ENCODE results near the gene SNX10. TPM values are rescaled to one million over a fixed set of nuclear protein-coding genes. Genes with fewer than 3 reads are reported as not detected.
A peak's percentile ranks its signal among the peaks of the same experiment; 100 is the strongest.

The SNX10 gene
- polyA plus RNA-seq, 3 donors, result 68.0 to 250 (median 219) TPM

- WGBS (ENCODE audit: insufficient coverage), result no CpG with 5 or more reads among the region's 2 CpGs
- no peak overlapping the region for H3K9ac ChIP-seq (ENCODE audit: insufficient read depth, low read length, poor library complexity, severe bottlenecking)
Measured at GRCh38 chr7:26343837-26344236, 52.2 kb downstream of the SNX10 start.

GRCh38 chr7:26345202-26345601 is 53.5 kb downstream of the SNX10 start:
- peak overlapping the region in 1 of 2 donors; percentile 60 for H3K27ac ChIP-seq (ENCODE audit: low read depth in 1 of 2, low read length in 2 of 2)
- H3K36me3 ChIP-seq (replicated peaks in 1 of 2; ENCODE audit: control insufficient read depth in 1 of 2, insufficient read depth in 2 of 2, low read length in 2 of 2), result peaks cover 55 to 83% of the 10 kb centered on the region in 2 donors
- intact Hi-C loops (cut with micrococcal nuclease), result no loop called here
- H3K4me1 Mint-ChIP-seq, result peaks cover 31% of the 10 kb centered on the region
- peaks cover 86% of the 10 kb centered on the region for H4K20me1 ChIP-seq (ENCODE audit: insufficient read depth, low read length)
- no peak overlapping the region for H3K9ac ChIP-seq (ENCODE audit: insufficient read depth, low read length, poor library complexity, severe bottlenecking)
- WGBS (ENCODE audit: insufficient coverage), result no CpG with 5 or more reads among the region's 9 CpGs
- no peak for TF ChIP-seq CTCF (IDR thresholded peaks at IDR 0.05)
- peak overlapping the region in 5 of 7 donors; percentile 18 to 68 (median 56) for H3K27ac Mint-ChIP-seq
- H3K4me1 ChIP-seq (ENCODE audit: control insufficient read depth in 1 of 2, insufficient read depth in 2 of 2, low read length in 2 of 2), result peaks cover 4 to 18% of the 10 kb centered on the region in 2 donors
- no peaks in the 10 kb centered on the region for H3K9me3 ChIP-seq (replicated peaks in 1 of 2; ENCODE audit: control insufficient read depth in 1 of 2, insufficient read depth in 1 of 2, low read length in 2 of 2)
- DNase-seq, result no peak
- no peaks in the 10 kb centered on the region for H3K9me3 Mint-ChIP-seq
- no peak overlapping the region for H3K4me3 Mint-ChIP-seq
- no peak overlapping the region for H2AFZ ChIP-seq (ENCODE audit: insufficient read depth, low read depth, low read length, poor library complexity, severe bottlenecking)
- H3K36me3 Mint-ChIP-seq, result peaks cover 69 to 79% of the 10 kb centered on the region in 2 donors
- H3K79me2 ChIP-seq (ENCODE audit: insufficient read depth, low read length), result peaks cover 62% of the 10 kb centered on the region
- H3K27me3 Mint-ChIP-seq (ENCODE audit: low read depth in 3 of 3), result peaks cover 0 to 3% (median 0%) of the 10 kb centered on the region in 3 donors
- H3K4me2 ChIP-seq (replicated peaks; ENCODE audit: extremely low read depth, low read length, poor library complexity, severe bottlenecking), result no peak overlapping the region
- no peak overlapping the region for H3K4me3 ChIP-seq (replicated peaks in 1 of 3; ENCODE audit: low read depth in 2 of 3, low read length in 3 of 3)
- H3K27me3 ChIP-seq (ENCODE audit: control insufficient read depth in 2 of 2, insufficient read depth in 2 of 2, low read length in 2 of 2), result no peaks in the 10 kb centered on the region

More at GRCh38 chr7:26343837-26344236, 52.2 kb downstream of the SNX10 start:
- peaks cover 33% of the 10 kb centered on the region for H3K4me1 Mint-ChIP-seq
- Histone ChIP-seq H3K36me3 (replicated peaks in 1 of 2; ENCODE audit: control insufficient read depth in 1 of 2, insufficient read depth in 2 of 2, low read length in 2 of 2) (peaks cover 45 to 72% of the 10 kb centered on the region in 2 donors), H3K4me2 (replicated peaks; ENCODE audit: extremely low read depth, low read length, poor library complexity, severe bottlenecking) (no peak overlapping the region), H3K9me3 (replicated peaks in 1 of 2; ENCODE audit: control insufficient read depth in 1 of 2, insufficient read depth in 1 of 2, low read length in 2 of 2) (no peaks in the 10 kb centered on the region), H3K27me3 (ENCODE audit: control insufficient read depth in 2 of 2, insufficient read depth in 2 of 2, low read length in 2 of 2) (no peaks in the 10 kb centered on the region), H3K4me1 (ENCODE audit: control insufficient read depth in 1 of 2, insufficient read depth in 2 of 2, low read length in 2 of 2) (peaks cover 4 to 18% of the 10 kb centered on the region in 2 donors), H3K79me2 (ENCODE audit: insufficient read depth, low read length) (peaks cover 76% of the 10 kb centered on the region), H2AFZ (ENCODE audit: insufficient read depth, low read depth, low read length, poor library complexity, severe bottlenecking) (no peak overlapping the region), H3K4me3 (replicated peaks in 1 of 3; ENCODE audit: low read depth in 2 of 3, low read length in 3 of 3) (no peak overlapping the region), H3K27ac (ENCODE audit: low read depth in 1 of 2, low read length in 2 of 2) (peak overlapping the region in 1 of 2 donors; percentile 60), H4K20me1 (ENCODE audit: insufficient read depth, low read length) (peaks cover 82% of the 10 kb centered on the region)
- peaks cover 61 to 79% of the 10 kb centered on the region in 2 donors for H3K36me3 Mint-ChIP-seq
- no peaks in the 10 kb centered on the region for H3K9me3 Mint-ChIP-seq
- peak overlapping the region in 4 of 7 donors; percentile 44 to 82 (median 62) for H3K27ac Mint-ChIP-seq
- DNase-seq, result no peak
- TF ChIP-seq CTCF (IDR thresholded peaks at IDR 0.05), result no peak
- H3K4me3 Mint-ChIP-seq, result no peak overlapping the region
- peaks cover 0 to 3% (median 0%) of the 10 kb centered on the region in 3 donors for H3K27me3 Mint-ChIP-seq (ENCODE audit: low read depth in 3 of 3)
- intact Hi-C loops (cut with micrococcal nuclease), result no loop called here
